A673 (cell line): Measurements from ENCODE around the gene CKAP2L.

Experiments
- EZH2 ChIP-seq: fragments of 200-600 bp; sonication (generic); IDR thresholded peaks from 2 replicates; pipeline ENCODE4 v1.6.1; 2017; ENCODE audit warnings: borderline replicate concordance, low read depth, mild to moderate bottlenecking, mixed read lengths, antibody characterized with exemption, low read length; ENCODE audit not compliant: poor library complexity, severe bottlenecking
- TF ChIP-seq, protein P1 (sequence below): fragments of 300-800, 200-600 bp; sonication (generic); conservative IDR thresholded peaks from 2 replicates; pipeline ENCODE4 v1.5.1; 2017; ENCODE audit warnings: low read depth, mild to moderate bottlenecking, antibody characterized with exemption, low read length, moderate library complexity, mixed read lengths

DNA sequence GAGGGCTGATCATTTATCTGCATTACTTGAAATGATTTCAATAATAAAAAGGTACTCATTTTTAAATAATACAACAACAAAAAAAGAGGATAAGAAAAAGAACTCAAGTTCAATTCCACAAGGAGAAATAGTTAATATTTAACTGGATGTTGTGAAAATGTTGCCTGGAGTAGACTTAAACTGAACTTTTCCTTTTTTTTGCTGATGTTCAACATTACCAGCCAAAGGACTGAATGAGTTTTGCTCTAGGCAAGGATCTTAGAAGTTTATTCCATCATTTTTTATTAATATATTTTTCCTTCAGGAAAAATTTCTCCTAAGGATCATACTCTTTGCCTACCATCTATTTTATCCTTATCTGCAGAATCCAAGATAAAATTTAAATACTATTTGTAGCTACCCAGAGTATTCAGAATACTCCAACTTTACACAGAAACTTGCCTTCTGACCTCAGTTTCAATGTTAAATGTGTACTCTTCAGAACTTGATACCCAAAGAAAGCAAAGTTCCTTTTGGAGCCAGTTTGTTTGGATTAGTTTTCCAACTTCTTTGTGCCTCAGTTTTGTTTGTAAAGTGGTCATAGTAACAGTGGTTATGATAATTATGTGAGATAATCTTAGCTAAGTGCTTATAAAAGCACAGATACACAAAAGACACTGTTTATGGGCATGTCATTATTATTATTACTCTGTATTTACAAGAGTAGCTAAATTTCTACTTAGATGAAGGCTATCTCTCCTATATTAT, 12.8 kb downstream of the CKAP2L start:
- no peak for TF ChIP-seq EZH2
- TF ChIP-seq, protein P1, sequence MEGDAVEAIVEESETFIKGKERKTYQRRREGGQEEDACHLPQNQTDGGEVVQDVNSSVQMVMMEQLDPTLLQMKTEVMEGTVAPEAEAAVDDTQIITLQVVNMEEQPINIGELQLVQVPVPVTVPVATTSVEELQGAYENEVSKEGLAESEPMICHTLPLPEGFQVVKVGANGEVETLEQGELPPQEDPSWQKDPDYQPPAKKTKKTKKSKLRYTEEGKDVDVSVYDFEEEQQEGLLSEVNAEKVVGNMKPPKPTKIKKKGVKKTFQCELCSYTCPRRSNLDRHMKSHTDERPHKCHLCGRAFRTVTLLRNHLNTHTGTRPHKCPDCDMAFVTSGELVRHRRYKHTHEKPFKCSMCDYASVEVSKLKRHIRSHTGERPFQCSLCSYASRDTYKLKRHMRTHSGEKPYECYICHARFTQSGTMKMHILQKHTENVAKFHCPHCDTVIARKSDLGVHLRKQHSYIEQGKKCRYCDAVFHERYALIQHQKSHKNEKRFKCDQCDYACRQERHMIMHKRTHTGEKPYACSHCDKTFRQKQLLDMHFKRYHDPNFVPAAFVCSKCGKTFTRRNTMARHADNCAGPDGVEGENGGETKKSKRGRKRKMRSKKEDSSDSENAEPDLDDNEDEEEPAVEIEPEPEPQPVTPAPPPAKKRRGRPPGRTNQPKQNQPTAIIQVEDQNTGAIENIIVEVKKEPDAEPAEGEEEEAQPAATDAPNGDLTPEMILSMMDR, result no peak
